ENCODE data around the gene CD320.

GRCh38 chr19:8332976-8333766 is 25.0 kb upstream of the CD320 start:
- no peak for TF ChIP-seq ZFP3 (tag by site-specific recombination; IDR thresholded peaks at IDR 0.05; ENCODE audit: low read depth)
- no peak for TF ChIP-seq ZNF10 (tag by site-specific recombination; IDR thresholded peaks at IDR 0.05)
- TF ChIP-seq EGR2 (tag by site-specific recombination; IDR thresholded peaks at IDR 0.05; ENCODE audit: low read depth): no peak
- TF ChIP-seq, protein P1, sequence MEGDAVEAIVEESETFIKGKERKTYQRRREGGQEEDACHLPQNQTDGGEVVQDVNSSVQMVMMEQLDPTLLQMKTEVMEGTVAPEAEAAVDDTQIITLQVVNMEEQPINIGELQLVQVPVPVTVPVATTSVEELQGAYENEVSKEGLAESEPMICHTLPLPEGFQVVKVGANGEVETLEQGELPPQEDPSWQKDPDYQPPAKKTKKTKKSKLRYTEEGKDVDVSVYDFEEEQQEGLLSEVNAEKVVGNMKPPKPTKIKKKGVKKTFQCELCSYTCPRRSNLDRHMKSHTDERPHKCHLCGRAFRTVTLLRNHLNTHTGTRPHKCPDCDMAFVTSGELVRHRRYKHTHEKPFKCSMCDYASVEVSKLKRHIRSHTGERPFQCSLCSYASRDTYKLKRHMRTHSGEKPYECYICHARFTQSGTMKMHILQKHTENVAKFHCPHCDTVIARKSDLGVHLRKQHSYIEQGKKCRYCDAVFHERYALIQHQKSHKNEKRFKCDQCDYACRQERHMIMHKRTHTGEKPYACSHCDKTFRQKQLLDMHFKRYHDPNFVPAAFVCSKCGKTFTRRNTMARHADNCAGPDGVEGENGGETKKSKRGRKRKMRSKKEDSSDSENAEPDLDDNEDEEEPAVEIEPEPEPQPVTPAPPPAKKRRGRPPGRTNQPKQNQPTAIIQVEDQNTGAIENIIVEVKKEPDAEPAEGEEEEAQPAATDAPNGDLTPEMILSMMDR (tag by site-specific recombination; IDR thresholded peaks at IDR 0.05): no peak
- TF ChIP-seq ZNF513 (tag by site-specific recombination; IDR thresholded peaks at IDR 0.05): no peak
- TF ChIP-seq ZNF777 (tag by site-specific recombination; IDR thresholded peaks at IDR 0.05; ENCODE audit: borderline replicate concordance): no peak
- TF ChIP-seq ZEB2 (tag by site-specific recombination; IDR thresholded peaks at IDR 0.05): no peak
- TF ChIP-seq ZNF416 (tag by site-specific recombination; IDR thresholded peaks at IDR 0.05): no peak
- TF ChIP-seq, protein P2, sequence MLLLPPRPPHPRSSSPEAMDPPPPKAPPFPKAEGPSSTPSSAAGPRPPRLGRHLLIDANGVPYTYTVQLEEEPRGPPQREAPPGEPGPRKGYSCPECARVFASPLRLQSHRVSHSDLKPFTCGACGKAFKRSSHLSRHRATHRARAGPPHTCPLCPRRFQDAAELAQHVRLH (tag by site-specific recombination; IDR thresholded peaks at IDR 0.05): no peak
- TF ChIP-seq, protein P3, sequence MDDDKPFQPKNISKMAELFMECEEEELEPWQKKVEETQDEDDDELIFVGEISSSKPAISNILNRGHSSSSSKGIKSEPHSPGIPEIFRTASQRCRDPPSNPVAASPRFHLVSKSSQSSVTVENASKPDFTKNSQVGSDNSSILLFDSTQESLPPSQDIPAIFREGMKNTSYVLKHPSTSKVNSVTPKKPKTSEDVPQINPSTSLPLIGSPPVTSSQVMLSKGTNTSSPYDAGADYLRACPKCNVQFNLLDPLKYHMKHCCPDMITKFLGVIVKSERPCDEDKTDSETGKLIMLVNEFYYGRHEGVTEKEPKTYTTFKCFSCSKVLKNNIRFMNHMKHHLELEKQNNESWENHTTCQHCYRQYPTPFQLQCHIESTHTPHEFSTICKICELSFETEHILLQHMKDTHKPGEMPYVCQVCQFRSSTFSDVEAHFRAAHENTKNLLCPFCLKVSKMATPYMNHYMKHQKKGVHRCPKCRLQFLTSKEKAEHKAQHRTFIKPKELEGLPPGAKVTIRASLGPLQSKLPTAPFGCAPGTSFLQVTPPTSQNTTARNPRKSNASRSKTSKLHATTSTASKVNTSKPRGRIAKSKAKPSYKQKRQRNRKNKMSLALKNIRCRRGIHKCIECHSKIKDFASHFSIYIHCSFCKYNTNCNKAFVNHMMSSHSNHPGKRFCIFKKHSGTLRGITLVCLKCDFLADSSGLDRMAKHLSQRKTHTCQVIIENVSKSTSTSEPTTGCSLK (tag by site-specific recombination; IDR thresholded peaks at IDR 0.05): no peak
- TF ChIP-seq ZNF280D (tag by site-specific recombination; IDR thresholded peaks at IDR 0.05): no peak
- no peak for TF ChIP-seq ZSCAN30 (tag by site-specific recombination; IDR thresholded peaks at IDR 0.05)
- TF ChIP-seq, protein P4, sequence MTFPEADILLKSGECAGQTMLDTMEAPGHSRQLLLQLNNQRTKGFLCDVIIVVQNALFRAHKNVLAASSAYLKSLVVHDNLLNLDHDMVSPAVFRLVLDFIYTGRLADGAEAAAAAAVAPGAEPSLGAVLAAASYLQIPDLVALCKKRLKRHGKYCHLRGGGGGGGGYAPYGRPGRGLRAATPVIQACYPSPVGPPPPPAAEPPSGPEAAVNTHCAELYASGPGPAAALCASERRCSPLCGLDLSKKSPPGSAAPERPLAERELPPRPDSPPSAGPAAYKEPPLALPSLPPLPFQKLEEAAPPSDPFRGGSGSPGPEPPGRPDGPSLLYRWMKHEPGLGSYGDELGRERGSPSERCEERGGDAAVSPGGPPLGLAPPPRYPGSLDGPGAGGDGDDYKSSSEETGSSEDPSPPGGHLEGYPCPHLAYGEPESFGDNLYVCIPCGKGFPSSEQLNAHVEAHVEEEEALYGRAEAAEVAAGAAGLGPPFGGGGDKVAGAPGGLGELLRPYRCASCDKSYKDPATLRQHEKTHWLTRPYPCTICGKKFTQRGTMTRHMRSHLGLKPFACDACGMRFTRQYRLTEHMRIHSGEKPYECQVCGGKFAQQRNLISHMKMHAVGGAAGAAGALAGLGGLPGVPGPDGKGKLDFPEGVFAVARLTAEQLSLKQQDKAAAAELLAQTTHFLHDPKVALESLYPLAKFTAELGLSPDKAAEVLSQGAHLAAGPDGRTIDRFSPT (tag by site-specific recombination; IDR thresholded peaks at IDR 0.05): no peak
